G401 (cell line): ENCODE data around the gene PKLR. TPM values are rescaled to one million over a fixed set of nuclear protein-coding genes. Genes with fewer than 3 reads are reported as not detected.
A peak's percentile ranks its signal among the peaks of the same experiment; 100 is the strongest.

Experiments used
- DNase-seq: peaks from one replicate; pipeline ENCODE4 v3.0.0-alpha.2; 2015; ENCODE audit warnings: low spot score
- in situ Hi-C: cut with HindIII; loops from 2 replicates; pipeline ENCODE4 v1.10.0; 2016; ENCODE audit warnings: low sequenced_read_pairs, mixed read lengths
- total RNA-seq: library from RNA; depleted of rRNA; stranded (reverse); fragments of >200 nt; shearing (Covaris generic); gene quantifications from 2 replicates; pipeline ENCODE4 v1.2.3, GENCODE V29; 2014; rRNA removed

Gene PKLR
- total RNA-seq, 1 experiment from 2014 or later: not detected

- in situ Hi-C loops: no loop called here
- peak; percentile 100 for DNase-seq
These were observed 56.7 kb downstream of the PKLR start for GRCh38 chr1:155244368-155245162.

GRCh38 chr1:155242805-155243358, 58.4 kb downstream of the PKLR start:
- in situ Hi-C loops: no loop called here

DNA sequence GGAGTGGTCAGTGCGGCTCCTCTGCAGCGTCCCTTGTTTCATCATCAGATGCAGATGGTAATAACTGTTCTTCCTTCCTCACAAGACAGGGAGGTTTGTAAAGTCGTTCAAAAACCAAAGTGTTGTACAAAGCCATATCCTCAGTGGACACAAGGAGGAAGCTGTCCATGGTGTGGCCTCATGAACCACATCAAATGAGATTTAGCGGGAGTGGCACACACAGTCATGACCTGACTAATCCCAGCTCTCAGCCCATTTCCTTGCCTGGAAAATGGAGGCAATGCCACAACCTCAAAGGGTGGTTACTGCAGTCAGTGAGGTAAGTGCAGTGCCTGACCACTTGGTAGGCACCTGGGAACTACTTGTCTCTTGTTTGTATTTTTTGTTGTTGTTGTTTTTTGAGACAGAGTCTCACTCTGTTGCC, 59.4 kb downstream of the PKLR start:
- in situ Hi-C loops: no loop called here

More at GRCh38 chr1:155242805-155243358, 58.4 kb downstream of the PKLR start:
- peak; percentile 16 for DNase-seq

GRCh38 chr1:155241069-155241679, 60.1 kb downstream of the PKLR start:
- peak; percentile 92 for DNase-seq
- in situ Hi-C loops: no loop called here

More for the DNA sequence above, 59.4 kb downstream of the PKLR start:
- DNase-seq: no peak

Other genes starting within 250 kb of the PKLR start
- 14.0 and 26.2 TPM in 2 replicates for gene EFNA4, start 237.7 kb downstream of the PKLR start, total RNA-seq
- 3.3 and 5.1 TPM in 2 replicates for gene EFNA3, start 222.6 kb downstream of the PKLR start, total RNA-seq
- 2.8 and 5.3 TPM in 2 replicates for gene EFNA1, start 173.6 kb downstream of the PKLR start, total RNA-seq
- gene SLC50A1, start 165.6 kb downstream of the PKLR start, total RNA-seq: 15.9 and 19.8 TPM in 2 replicates
- gene DPM3, start 160.9 kb downstream of the PKLR start, total RNA-seq: 83.3 and 104 TPM in 2 replicates
- 177 and 223 TPM in 2 replicates for gene KRTCAP2, start 128.1 kb downstream of the PKLR start, total RNA-seq
- 0.14 and 0.37 TPM in 2 replicates for gene TRIM46, start 127.6 kb downstream of the PKLR start, total RNA-seq
- 75.4 and 79.8 TPM in 2 replicates for gene THBS3, start 93.5 kb downstream of the PKLR start, total RNA-seq
- 125 and 126 TPM in 2 replicates for gene MTX1, start 92.7 kb downstream of the PKLR start, total RNA-seq
- gene ENTREP3, start 46.0 kb downstream of the PKLR start, total RNA-seq: 5.4 and 7.3 TPM in 2 replicates
- 24.3 and 49.0 TPM in 2 replicates for gene SCAMP3, start 39.1 kb downstream of the PKLR start, total RNA-seq
- 32.1 and 47.4 TPM in 2 replicates for gene CLK2, start 27.9 kb downstream of the PKLR start, total RNA-seq
- gene HCN3, start 24.0 kb downstream of the PKLR start, total RNA-seq: 1.1 and 3.3 TPM in 2 replicates
- 357 and 361 TPM in 2 replicates for gene FDPS, start 7.4 kb upstream of the PKLR start, total RNA-seq
- gene RUSC1, start 19.5 kb upstream of the PKLR start, total RNA-seq: 23.9 and 35.0 TPM in 2 replicates